Measurements from ENCODE around the gene ZNF207. TPM values are rescaled to one million over a fixed set of nuclear protein-coding genes. Genes with fewer than 3 reads are reported as not detected.
"Not testable (repeated sequence)": the region's sequence is repeated elsewhere in the genome, so short reads cannot be mapped to it uniquely, and the experiment has no call there.

Gene ZNF207
- total RNA-seq, 4 donors from 2014 or later: 84.4 to 146 (median 99.0) TPM

DNA sequence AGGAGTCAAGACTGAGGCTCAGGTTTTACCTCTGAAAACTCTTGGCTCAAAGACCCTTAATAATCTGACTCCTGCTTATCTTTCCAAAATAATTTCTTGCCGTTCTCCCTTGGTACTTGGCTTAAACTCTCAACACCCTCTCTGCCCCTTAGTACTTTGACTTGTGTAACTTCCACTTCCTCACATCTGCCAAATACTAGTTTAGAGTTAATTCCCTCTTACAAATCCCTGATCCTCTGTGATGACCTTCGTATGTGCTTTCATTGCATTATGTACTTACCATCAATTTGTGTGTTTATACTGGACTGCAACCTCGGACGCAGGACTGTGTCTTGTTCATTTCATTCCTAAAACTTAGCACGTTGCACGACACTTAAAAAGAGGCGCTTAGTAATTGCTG lies 35.2 kb downstream of the ZNF207 start:
- Histone ChIP-seq H3K27me3 (no peaks in the 10 kb centered on the region), H3K27ac (no peak overlapping the region), H3K36me3 (peaks cover 0 to 49% of the 10 kb centered on the region in 2 donors), H3K4me3 (no peak overlapping the region), H3K9me3 (no peaks in the 10 kb centered on the region), H3K4me1 (no peaks in the 10 kb centered on the region)
- peak; percentile 5 for TF ChIP-seq POLR2AphosphoS5 (IDR thresholded peaks at IDR 0.05)
- TF ChIP-seq, protein P1, sequence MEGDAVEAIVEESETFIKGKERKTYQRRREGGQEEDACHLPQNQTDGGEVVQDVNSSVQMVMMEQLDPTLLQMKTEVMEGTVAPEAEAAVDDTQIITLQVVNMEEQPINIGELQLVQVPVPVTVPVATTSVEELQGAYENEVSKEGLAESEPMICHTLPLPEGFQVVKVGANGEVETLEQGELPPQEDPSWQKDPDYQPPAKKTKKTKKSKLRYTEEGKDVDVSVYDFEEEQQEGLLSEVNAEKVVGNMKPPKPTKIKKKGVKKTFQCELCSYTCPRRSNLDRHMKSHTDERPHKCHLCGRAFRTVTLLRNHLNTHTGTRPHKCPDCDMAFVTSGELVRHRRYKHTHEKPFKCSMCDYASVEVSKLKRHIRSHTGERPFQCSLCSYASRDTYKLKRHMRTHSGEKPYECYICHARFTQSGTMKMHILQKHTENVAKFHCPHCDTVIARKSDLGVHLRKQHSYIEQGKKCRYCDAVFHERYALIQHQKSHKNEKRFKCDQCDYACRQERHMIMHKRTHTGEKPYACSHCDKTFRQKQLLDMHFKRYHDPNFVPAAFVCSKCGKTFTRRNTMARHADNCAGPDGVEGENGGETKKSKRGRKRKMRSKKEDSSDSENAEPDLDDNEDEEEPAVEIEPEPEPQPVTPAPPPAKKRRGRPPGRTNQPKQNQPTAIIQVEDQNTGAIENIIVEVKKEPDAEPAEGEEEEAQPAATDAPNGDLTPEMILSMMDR (IDR thresholded peaks at IDR 0.05): no peak
- no peak for ATAC-seq
- WGBS, 2 donors (ENCODE audit: low coverage in 1 of 2): 75 to 76% methylated on average over 7 of the region's 7 CpGs

DNA sequence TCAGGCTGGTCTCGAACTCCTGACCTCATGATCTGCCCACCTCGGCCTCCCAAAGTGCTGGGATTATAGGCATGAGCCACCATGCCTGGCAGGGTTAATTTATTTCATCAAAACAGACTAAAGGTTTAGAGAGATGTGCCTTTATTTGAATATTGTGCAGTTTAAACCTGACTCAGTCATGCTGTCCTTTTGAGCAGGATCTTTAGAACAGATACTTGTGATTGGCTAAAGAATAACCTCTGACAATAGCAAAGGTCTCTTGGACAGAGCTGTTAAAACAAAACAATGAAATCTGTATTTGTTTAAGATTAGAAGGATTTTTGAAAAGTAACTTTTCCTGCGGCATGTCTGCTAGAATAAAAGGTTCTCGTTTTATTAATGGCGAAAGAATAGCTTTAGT lies 36.0 kb downstream of the ZNF207 start:
- ATAC-seq: no peak
- TF ChIP-seq, protein P1 (IDR thresholded peaks at IDR 0.05): no peak
- TF ChIP-seq EP300 (IDR thresholded peaks at IDR 0.05): no peak
- no peak for TF ChIP-seq POLR2AphosphoS5 (IDR thresholded peaks at IDR 0.05)
- TF ChIP-seq POLR2A (IDR thresholded peaks at IDR 0.05): no peak
- Histone ChIP-seq H3K27me3 (no peaks in the 10 kb centered on the region), H3K4me3 (no peak overlapping the region), H3K36me3 (peaks cover 0 to 40% of the 10 kb centered on the region in 2 donors), H3K27ac (no peak overlapping the region), H3K4me1 (no peaks in the 10 kb centered on the region), H3K9me3 (no peaks in the 10 kb centered on the region)
- 62 to 64% methylated on average over 3 of the region's 5 CpGs for WGBS, 2 donors (ENCODE audit: low coverage in 1 of 2)

DNA sequence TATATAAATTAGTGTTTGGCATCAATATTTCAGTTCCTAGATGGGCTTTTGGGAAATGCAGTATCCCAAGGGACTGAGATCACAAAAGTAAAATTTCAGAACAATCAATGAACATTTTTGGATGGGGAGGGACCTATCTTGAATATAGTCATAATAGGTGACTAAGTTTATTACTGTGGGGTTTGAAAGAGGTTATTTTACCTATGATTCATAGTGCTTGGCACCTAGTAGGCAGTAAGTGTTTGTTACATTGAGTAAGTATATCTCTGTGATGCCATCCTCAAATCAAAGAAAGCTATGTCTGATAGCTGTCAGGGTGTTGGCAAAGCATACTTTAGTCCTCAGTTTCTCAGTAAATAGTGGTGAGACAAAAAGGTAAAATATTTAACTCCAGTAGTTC lies 36.9 kb downstream of the ZNF207 start:
- Histone ChIP-seq H3K27me3 (no peaks in the 10 kb centered on the region), H3K9me3 (no peaks in the 10 kb centered on the region), H3K36me3 (peaks cover 0 to 32% of the 10 kb centered on the region in 2 donors), H3K27ac (no peak overlapping the region), H3K4me3 (no peak overlapping the region), H3K4me1 (no peaks in the 10 kb centered on the region)
- no peak for ATAC-seq
- TF ChIP-seq EP300 (IDR thresholded peaks at IDR 0.05) (no peak), POLR2AphosphoS5 (IDR thresholded peaks at IDR 0.05) (no peak), POLR2A (IDR thresholded peaks at IDR 0.05) (no peak)
- TF ChIP-seq, protein P1 (IDR thresholded peaks at IDR 0.05): no peak

DNA sequence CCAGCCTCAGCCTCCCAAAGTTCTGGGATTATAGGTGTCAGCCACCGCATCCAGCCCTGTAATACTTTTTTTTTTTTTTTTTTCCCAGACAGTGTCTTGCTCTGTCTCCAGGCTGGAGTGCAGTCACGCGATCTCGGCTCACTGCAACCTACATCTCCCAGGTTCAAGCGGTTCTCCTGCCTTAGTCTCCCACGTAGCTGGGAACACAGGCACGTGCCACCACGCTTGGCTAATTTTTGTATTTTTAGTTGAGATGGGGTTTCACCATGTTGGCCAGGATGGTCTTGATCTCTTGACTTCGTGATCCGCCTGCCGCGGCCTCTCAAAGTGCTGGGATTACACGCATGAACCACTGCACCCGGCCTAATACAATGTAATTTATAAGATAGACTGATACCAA lies 38.2 kb downstream of the ZNF207 start:
- H3K36me3 ChIP-seq: peaks cover 0 to 19% of the 10 kb centered on the region in 2 donors
- not testable (repeated sequence) for H3K4me3 ChIP-seq, H3K4me1 ChIP-seq, H3K27me3 ChIP-seq, H3K9me3 ChIP-seq, H3K27ac ChIP-seq, ATAC-seq
- WGBS, 2 donors (ENCODE audit: low coverage in 1 of 2): 87 to 100% methylated on average over 5 to 10 of the region's 14 CpGs

DNA sequence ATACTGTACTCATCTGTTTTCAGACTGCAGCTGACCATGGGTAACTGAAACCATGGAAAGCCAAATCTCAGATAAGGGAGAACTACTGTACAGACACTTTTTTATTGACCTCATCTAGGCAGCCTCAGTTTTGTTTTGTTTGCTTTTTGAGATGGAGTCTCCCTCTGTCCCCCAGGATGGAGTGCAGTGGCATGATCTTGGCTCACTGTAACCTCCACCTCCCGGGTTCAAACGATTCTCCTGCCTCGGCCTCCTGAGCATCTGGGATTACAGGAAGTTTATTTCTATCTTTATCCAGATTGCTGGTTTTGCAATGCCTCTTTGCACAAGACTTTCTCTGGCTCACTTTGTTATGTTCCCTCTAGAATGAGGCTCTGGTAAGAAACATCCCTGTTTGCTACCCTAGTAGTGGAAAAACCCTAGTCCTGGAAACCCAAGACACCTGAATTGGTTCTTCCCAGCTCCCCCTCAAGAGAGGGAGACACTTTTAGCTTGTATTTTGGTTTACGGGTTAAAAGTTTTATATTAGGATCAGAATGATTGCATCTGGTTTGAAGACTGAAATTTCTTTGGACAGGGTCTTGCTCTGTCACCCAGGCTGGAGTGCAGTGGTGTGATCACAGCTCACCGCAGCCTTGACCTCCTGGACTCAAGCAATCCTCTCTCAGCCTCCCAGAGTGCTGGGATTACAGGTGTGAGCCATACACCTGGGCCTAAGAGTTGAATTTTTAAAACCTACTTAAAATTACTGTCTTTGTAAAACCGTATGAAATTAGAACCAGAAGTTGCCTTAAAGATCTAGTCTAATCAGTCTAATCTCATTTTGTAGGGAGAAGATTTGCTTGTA lies 38.9 kb downstream of the ZNF207 start:
- TF ChIP-seq, protein P1 (IDR thresholded peaks at IDR 0.05): no peak
- TF ChIP-seq POLR2AphosphoS5 (IDR thresholded peaks at IDR 0.05): no peak
- no peak for TF ChIP-seq POLR2A (IDR thresholded peaks at IDR 0.05)
- no peak for TF ChIP-seq EP300 (IDR thresholded peaks at IDR 0.05)
- Histone ChIP-seq H3K4me3 (no peak overlapping the region), H3K27me3 (no peaks in the 10 kb centered on the region), H3K36me3 (peaks cover 0 to 18% of the 10 kb centered on the region in 2 donors), H3K9me3 (no peaks in the 10 kb centered on the region), H3K4me1 (no peaks in the 10 kb centered on the region), H3K27ac (no peak overlapping the region)
- WGBS, 2 donors (ENCODE audit: low coverage in 1 of 2): 77 to 94% methylated on average over 4 to 5 of the region's 6 CpGs
- ATAC-seq: no peak

Measured in gastroesophageal sphincter (tissue), 4 donors.